HG02884 (cell line): Measurements from ENCODE around the gene AP2B1.
"Not testable (repeated sequence)": the region's sequence is repeated elsewhere in the genome, so short reads cannot be mapped to it uniquely, and the experiment has no call there.

ENCODE experiments used
- ATAC-seq: cut with Tn5 transposase; IDR thresholded peaks from one replicate; pipeline ENCODE4 v1.9.1; 2021; ENCODE audit warnings: mild to moderate bottlenecking, moderate library complexity; ENCODE audit not compliant: unreplicated experiment

The AP2B1 gene

DNA sequence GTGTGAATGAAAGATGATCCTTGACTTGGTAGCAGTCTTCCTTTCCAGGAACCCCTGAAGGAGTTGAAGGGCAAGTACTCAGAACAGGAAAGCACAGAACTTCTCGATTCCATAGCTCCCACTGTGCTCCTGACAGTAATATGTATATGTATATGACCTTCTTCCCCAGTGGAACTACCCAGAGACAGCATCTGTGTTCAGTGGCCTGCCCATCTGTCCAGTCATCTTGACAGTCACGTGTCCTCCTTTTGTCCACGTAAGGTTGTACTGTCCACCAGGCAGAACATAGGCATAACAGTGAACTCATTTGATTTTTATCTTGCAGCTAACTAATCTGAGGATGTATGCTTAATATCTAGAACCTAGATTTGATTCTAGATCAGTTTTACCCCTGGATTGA is 106.5 kb downstream of the AP2B1 start:
- no peak for ATAC-seq

DNA sequence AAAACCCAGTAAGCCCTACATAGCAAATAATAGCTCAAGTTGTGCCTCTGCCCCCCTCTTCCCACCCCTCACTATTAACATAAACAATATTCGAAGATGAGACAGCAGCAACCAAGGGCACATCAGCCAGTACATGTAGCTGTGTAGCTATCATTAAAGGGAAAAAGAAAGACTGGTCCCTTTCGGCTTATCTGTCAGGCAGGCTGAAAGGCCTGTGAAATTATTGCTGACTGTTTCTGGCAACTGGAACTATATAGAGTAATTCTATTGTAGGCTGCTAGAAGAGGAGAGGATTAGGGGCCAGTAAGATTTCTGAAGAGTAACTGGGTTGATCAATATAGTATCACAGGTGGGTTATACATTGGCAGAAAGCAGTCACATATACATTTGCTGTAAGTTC is 107.8 kb downstream of the AP2B1 start:
- ATAC-seq = no peak

DNA sequence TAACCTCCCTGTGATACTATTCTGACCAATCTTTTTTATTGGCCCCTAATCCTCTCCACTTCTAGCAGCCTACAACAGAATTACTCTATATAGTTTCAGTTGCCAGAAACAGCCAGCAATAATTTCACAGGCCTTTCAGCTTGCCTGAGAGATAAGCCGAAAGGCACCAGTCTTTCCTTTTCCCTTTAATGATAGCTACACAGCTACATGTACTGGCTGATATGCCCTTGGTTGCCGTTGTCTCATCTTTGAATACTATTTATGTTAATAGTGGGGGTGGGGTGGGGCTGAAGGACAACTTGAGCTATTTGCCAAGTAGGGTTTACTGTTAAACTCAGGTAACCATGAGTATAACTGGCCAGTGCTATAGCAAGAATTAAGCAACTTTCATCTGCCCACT is 108.5 kb downstream of the AP2B1 start:
- no peak for ATAC-seq

DNA sequence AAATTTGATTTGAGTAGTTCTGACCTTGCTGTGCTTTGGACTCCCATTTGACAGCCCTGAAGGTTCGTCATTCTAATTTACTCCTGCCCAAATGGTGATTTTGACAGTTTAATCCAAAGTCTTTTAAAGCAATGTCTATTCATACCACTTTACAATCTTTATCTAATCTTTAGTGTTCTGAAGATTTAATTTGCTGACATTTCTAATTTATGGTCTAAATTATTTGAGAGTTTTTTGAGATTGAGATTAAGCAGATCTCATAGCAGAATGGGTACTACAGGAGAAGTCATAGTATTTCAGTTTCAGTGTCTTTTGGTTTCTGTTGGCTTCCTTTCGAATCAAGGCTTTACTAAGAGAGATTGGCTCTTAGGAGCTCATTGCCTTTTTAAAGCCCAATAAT is 111.7 kb downstream of the AP2B1 start:
- ATAC-seq = no peak

DNA sequence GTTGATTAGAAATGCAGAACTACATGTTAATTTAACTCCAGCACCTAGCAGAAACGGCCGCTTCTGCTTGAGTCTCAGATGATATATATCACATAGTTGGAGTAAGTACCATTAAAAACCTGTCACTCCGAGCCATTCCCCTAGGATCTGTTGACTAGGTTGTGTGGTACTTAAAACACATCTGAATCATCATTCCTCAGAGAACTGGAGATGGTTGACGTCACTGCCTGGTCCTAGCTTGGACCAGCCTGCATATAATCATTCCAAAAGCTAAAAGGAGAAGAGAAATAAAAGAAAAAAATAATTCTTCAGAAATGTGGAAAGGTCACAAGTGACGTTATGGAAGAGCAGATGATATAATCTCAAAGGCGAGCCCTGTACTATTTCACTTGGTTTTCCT is 113.0 kb downstream of the AP2B1 start:
- ATAC-seq = no peak

DNA sequence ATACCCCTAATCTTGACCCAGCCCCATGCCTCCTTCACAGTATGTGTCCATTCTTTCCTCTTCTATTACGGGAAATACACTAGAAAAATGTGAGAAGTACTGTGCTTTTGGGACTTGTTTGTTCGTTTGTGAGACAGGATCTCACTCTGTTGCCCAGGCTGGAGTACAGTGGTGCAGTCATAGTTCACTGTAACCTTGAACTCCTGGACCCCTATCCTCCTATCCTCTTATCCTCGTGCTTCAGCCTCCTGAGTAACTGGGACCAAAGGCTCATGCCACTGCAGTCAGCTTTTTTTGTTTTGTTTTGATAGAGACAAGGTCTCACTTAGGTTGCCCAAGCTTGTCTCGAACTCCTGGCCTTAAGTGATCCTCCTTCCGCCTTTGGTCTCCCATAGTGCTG is 114.4 kb downstream of the AP2B1 start:
- ATAC-seq = no peak

DNA sequence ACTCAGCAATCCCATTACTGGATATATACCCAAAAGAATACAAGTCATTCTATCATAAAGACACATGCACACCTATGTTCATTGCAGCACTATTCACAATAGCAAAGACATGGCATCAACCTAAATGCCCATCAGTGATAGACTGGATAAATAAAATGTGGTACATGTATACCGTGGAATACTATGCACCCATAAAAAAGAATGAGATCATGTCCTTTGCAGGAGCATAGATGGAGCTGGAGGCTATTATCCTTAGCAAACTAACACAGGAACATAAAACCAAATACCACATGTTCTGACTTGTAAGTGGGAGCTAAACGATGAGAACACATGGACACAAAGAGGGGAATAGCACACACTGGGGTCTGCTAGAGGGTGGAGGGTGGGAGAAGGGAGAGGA is 116.2 kb downstream of the AP2B1 start:
- not testable (repeated sequence) for ATAC-seq

DNA sequence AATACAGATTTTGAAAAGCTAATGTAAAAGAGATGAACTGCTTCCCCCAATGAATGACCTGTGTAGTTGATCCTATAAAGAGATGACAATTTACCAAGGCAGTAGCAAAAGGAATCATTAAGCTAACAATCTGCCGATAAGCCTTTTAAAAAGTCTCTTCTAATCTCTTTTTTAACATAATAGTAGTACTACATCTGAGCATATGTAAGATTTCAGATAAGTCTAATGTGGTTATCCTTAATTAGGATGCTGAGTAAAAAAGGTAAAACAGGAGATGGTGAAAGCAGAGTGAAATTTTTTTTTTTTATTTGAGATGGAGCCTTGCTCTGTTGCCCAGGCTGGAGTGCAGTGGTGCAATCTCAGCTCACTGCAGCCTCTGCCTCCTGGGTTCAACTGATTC is 118.1 kb downstream of the AP2B1 start:
- no peak for ATAC-seq

DNA sequence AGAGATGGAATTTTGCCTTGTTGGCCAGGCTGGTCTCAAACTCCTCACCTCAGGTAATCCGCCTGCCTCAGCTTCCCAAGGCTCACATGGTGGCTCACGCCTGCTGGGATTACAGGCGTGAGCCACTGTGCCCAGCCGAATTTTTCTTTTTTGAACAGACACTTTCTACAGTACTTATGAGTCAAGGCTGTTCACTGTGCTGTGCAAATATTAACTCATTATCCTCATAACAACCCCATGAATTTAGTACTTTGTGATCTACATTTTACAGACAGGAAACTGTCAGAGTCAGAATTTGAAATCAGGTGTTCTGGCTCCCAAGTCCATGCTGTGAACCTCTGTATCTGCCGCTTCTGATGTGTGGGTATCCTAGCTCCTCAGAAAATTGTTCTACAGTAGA is 118.6 kb downstream of the AP2B1 start:
- ATAC-seq = no peak

DNA sequence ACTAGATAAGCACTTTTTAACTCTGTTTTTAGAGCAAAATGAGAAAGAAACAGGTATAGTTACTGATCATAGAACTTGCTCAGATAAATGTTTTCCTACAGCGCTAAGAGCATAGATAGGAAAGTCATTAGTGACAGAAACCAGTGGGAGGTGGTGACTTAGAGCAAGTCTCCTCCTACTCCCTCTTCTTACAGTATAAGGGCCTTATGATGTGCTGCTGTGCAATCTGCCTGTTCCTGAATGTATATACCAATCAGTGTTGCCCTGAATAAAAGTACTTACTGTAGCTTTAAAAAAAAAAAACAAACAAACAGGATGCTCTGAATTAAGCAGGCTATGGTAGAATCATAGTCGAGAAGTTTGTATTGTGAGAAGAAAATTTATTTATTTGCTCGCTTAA is 121.0 kb downstream of the AP2B1 start:
- no peak for ATAC-seq

DNA sequence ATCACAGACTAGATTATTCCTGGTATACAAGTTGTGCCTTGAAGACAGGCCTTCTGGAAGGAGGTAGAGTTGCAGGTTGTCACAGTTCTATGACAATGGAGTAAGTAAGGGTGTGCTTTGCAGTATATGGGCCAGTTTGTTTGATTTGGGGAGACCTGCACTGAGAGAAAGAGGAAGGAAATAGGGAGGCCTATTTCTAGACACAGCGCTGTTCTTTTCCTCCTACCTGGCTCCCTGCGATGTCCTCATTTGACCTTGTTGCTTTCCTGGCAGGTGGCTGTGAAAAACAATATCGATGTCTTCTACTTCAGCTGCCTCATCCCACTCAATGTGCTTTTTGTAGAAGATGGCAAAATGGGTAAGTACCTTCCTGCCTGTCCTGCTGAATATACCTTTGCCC is 121.8 kb downstream of the AP2B1 start:
- no peak for ATAC-seq

DNA sequence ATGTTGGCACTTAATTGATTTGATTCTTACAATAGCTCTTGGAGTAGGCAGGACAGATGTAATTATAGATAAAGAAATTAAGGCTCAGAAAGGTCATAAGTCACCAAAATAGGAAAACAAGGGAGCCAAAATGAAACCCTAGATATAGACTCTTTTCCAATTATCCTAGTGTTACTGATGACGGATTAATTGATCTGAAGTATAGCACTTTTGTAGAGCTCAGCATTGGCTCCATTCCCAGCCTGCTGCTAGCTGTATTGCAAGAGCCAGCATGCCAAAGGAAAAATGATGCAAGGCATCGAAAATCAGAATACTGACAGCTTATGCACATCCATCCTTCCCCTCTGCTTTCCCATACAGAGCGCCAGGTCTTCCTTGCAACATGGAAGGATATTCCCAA is 122.8 kb downstream of the AP2B1 start:
- ATAC-seq = no peak

DNA sequence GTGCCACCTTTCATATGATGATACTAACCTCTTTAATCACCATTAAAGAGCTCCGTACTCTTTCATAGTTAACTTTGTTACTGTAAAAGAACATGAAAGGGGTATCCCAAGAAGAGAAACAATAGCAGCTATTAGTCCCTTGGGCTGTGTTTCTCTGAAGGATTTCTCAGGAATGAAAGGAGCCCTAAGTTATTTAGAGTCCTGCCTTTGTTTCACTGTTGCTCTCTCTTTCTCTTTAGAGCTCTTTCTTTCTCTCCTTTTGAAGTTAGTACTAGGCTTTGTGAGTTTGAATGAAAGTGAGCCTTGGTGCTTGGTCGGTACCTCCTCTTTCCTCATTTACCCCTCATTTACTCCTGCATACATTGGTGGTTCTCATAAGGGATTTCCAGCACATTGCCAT is 123.8 kb downstream of the AP2B1 start:
- no peak for ATAC-seq

DNA sequence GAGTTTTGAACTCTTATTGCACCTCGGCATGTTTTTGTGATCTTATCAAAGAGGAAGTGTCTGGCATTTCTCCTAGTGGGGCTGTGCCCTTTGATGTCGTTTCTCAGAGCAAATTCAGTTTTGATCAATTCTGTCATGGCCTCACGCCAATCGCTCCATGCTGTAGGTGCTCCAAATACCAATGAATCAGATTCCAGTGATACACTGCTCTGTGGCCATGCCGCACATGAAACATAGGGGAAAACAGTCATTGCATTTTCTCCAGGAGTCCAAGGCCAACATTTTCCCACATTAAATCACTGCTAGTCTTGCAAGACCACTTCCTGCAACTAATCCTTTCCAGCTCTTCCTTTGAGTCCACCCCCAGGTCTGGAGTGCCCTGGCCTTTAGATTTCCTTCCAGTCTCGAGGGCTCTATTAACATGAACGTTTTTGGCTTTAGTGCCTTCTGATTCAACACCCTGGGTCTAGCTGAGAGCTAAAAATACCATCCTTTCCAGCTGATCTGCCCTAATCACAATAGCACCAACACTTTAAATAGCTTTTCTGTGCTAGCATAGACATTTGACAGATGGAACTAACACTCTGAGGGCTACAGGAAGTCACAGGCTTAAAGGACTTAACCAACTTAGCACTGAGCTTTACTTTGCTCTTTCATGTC is 126.1 kb downstream of the AP2B1 start:
- no peak for ATAC-seq

DNA sequence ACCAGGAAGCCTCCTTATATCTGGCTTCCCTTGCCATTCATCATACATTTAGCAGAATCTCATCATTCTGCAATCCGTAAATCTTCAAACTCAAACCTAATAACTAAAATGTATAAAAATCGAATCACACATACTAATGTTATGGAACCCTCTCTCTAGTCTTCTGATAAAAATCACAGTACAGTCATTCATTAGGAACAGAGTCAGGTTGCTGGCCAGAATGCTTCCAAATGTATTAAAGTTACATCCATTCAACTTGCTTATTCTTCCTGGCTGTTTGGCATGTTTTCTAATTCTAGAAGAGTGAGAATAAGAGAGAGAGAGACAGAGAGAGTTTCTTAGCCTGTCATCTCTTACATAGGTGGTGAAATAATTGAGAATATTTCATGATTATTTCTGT is 127.9 kb downstream of the AP2B1 start:
- ATAC-seq = no peak

DNA sequence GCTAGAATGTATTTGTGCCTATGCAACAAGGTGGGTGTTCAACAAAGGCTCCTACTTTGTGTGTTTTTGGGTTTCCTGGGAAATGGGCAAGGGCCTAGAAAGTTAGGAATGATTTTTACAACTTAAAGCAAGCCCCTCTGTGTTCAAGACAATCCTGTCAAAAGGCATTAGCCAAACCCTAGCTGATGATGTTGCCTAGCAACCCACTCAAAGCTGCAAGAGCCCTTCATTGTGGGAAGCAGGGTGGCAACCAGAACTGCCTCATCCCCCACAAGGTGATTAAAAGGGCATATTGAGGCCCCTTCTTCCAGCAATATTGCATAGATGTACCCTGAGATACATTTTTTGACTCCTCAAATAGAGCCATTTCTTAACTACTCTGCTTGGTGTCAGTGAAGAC is 128.3 kb downstream of the AP2B1 start:
- ATAC-seq = no peak

DNA sequence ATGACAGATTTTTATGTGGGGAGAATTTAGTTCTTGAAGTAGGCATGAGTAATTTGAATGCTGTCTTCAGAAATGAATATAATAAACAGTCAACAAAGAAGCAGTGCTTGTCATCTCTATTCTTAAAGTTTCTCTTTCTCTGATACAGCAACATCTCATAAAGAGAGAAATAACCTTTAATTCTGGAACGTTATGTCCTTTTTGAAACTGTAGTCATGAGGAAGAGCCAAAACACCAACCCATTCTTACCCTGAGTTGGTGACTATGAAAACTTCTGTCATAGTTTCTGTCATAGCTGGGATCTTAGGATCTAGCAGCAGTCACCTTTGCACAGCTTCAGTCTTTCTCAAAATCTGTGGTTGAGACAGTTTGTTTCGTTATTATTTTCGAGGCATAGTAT is 129.1 kb downstream of the AP2B1 start:
- ATAC-seq = no peak

DNA sequence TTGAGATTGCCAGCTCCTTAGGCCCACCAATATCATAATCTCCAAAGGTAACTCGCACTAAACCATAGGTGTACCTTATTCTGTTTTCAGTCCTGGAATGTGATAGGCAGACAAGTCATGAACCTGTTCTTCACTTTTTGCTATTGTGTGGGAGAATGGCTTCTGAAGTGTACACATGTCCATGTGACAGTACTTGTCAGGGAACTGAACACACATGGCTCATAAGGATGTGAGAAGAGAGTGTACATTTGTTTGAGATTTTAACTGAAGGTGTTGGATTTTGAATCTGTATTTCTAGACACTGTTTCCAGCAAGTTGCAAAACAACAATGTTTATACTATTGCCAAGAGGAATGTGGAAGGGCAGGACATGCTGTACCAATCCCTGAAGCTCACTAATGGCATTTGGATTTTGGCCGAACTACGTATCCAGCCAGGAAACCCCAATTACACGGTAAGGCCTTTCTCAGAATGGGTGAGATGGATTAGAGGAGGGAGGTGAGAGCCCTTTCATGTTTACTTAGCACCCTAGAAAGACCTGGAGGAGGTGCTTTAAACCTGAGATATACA is 129.9 kb downstream of the AP2B1 start:
- no peak for ATAC-seq

DNA sequence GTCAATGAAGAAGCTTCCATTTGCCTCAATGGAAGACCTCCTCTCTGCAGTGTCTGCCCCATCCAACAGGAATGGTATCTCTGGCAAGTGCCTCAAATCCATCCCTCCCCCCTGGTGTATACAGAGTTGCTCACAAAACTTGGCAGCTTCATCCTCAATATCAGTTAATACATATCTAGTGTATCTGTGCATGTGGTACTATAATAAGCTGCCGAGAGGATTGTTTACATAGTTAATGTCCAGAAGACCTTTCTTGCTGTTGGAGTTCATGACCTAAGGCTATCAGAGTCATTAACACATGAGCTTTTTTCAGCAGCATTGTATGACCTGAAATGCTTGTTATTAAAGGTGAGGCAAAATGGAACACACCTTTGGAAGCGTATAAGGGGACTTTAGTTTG is 130.4 kb downstream of the AP2B1 start:
- ATAC-seq = no peak

DNA sequence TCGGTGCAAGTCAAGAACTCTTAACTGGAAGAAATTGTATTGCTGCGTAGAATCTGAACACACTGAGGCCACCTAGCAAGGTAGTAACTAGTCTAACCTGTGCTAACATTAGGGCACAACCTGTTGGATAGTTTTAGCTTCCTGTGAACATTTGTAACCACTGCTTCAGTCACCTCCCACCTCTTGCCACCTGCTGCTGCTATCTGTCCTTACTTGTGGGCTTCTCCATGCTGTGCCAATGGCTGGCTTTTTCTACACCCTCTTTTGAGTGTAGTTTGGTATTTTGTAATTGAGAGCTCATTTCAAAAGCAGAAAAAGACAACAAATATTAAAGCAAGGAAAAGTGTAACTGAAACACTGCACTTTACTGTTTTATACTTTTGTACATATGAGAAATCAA is 136.6 kb downstream of the AP2B1 start:
- no peak for ATAC-seq

DNA sequence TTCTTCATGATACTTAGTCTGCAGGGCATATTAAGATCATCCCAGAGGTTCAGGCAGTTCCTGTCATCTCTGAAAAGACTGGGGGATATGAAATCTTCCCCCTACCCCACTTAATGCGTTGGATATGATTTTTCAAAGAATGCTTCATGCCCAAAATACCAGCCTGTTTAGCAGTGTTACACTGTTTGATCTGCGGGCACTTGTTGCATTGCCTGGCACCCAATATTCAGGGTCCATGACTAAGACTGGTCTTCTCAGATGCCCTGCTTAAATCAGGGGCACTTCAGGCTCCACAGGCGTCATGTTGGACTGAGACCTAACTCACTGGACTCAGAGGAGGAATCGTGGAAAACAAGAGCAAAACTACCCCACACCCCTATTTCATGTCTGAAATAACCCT is 137.9 kb downstream of the AP2B1 start:
- ATAC-seq = no peak

DNA sequence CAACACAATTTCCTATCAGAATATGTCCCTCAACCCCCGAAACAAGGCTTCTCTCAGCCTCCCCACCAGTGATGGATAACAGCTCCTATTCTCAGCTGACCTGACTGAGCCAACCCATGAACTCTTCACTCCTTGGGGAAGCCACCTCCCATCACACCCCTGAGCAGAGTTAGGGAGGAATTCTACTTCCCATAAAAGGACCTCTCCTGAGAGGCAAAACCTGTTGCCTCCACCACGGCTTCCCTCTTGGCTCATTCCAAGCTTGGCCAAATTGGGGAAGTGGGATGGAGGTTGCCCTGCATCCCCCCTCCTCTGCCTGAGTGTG is 138.6 kb downstream of the AP2B1 start:
- ATAC-seq = no peak
